Measurements from ENCODE around the gene FZD4. TPM values are rescaled to one million over a fixed set of nuclear protein-coding genes. Genes with fewer than 3 reads are reported as not detected.
"Not testable (repeated sequence)": the region's sequence is repeated elsewhere in the genome, so short reads cannot be mapped to it uniquely, and the experiment has no call there.

Gene FZD4
- total RNA-seq = 6.5 to 11.9 TPM (median 6.6 TPM) in 3 replicates
- long read RNA-seq, full-length matches to known transcripts = 3 of 4 reads
- long read RNA-seq, partial matches to known transcripts = 0 of 4 reads
- long read RNA-seq, other reads (novel, unspliced or antisense) = 1 of 4 reads

DNA sequence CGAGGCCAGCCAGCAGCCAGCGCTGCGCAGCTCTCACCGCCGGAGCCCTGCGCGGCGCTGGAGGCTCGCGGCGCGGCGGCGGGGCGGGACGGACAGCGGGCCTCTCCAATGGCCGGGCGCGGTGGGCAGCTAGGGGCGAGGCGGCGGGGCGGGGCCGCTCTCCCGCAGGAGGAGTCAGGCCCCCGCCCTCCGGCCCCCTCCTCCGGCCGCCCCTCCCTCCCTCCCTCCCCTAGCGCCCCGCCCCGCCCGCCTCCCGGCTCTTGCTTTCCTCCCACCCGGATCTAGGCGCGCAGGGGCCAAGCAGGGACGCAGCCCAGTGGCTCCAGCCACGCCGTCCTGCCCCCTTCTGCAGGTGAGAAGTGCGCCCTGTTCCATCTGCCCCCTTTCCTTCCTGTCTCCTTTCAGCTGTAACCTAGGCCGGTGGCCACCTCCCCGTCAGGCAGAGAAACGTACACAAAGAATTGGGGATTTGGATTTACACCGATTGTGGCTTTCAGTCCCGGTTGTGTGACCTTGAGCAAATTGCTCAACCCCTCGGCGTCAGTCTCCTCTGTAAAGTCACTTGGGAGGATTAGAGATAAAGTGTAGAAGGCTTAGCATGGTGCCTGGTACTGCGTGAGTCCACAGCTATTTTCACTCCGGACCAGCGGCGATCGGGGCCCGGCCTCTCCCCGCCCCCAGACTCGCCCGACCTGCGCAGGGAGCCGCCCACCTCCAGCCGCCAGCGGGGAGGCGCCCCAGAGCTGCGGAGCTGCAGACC lies at the start of gene FZD4:
TSS of gene FZD4 (minus strand) at position 35 of the 760 bp plus-strand sequence. CDS start 310 bp downstream, outside the sequence.
- Mint-ChIP-seq H3K4me1 (ENCODE audit: low read depth) (peaks cover 48% of the 10 kb centered on the region), H3K27ac (ENCODE audit: unreplicated experiment) (peak within 1 kb of the TSS; percentile 87), H3K36me3 (ENCODE audit: low read depth) (peaks cover 6% of the 10 kb centered on the region), H3K4me3 (ENCODE audit: unreplicated experiment) (peak within 1 kb of the TSS; percentile 93), H3K27me3 (ENCODE audit: low read depth) (no peaks in the 10 kb centered on the region), H3K9me3 (ENCODE audit: low read depth) (no peaks in the 10 kb centered on the region)
- peak; percentile 95 for DNase-seq (ENCODE audit: low spot score)
- TF ChIP-seq, protein P1, sequence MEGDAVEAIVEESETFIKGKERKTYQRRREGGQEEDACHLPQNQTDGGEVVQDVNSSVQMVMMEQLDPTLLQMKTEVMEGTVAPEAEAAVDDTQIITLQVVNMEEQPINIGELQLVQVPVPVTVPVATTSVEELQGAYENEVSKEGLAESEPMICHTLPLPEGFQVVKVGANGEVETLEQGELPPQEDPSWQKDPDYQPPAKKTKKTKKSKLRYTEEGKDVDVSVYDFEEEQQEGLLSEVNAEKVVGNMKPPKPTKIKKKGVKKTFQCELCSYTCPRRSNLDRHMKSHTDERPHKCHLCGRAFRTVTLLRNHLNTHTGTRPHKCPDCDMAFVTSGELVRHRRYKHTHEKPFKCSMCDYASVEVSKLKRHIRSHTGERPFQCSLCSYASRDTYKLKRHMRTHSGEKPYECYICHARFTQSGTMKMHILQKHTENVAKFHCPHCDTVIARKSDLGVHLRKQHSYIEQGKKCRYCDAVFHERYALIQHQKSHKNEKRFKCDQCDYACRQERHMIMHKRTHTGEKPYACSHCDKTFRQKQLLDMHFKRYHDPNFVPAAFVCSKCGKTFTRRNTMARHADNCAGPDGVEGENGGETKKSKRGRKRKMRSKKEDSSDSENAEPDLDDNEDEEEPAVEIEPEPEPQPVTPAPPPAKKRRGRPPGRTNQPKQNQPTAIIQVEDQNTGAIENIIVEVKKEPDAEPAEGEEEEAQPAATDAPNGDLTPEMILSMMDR (IDR thresholded peaks at IDR 0.05) = peak; percentile 63

DNA sequence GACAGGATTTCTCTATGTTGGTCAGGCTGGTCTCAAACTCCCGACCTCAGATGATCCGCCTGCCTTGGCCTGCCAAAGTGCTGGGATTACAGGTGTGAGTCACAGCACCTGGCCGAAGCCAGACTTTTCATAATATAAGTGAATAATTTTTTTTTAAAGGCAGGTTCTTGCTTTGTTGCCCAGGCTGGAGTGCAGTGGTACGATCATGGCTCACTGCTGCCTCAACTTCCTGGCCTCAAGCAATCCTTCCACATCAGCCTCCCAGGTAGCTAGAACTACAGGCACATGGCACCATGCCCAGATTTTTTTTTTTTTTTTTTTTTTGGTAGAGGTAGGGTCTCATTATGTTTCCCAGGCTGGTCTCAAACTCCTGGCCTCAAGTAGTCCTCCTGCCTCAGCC lies 49.1 kb upstream of the FZD4 start:
- H3K27me3 Mint-ChIP-seq (ENCODE audit: low read depth); H3K4me1 Mint-ChIP-seq (ENCODE audit: low read depth); H3K9me3 Mint-ChIP-seq (ENCODE audit: low read depth); H3K27ac Mint-ChIP-seq (ENCODE audit: unreplicated experiment); H3K36me3 Mint-ChIP-seq (ENCODE audit: low read depth); H3K4me3 Mint-ChIP-seq (ENCODE audit: unreplicated experiment); DNase-seq (ENCODE audit: low spot score): not testable (repeated sequence)

DNA sequence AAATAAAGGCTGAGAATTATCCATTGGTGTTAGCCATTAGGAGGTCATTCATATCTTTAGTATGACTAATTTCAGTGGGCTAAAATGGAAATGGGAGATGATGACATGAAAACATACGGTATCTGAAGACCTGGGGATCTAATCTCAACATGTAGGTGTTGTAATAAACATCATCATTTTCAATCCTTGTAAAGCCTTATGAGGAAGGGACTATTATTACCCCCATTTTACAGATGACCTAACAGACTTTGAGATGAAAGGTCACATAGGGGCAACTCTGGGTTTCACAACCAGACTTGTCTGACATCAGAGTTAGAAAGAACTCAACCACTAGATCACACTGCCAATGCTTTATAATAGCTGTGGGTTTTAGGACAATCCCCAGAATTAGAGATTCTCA lies 47.7 kb upstream of the FZD4 start:
- Mint-ChIP-seq H3K27me3 (ENCODE audit: low read depth) (no peaks in the 10 kb centered on the region), H3K27ac (ENCODE audit: unreplicated experiment) (no peak overlapping the region), H3K36me3 (ENCODE audit: low read depth) (no peaks in the 10 kb centered on the region), H3K9me3 (ENCODE audit: low read depth) (no peaks in the 10 kb centered on the region), H3K4me1 (ENCODE audit: low read depth) (peaks cover 8% of the 10 kb centered on the region), H3K4me3 (ENCODE audit: unreplicated experiment) (no peak overlapping the region)
- no peak for DNase-seq (ENCODE audit: low spot score)
- TF ChIP-seq, protein P1 (IDR thresholded peaks at IDR 0.05) = no peak

DNA sequence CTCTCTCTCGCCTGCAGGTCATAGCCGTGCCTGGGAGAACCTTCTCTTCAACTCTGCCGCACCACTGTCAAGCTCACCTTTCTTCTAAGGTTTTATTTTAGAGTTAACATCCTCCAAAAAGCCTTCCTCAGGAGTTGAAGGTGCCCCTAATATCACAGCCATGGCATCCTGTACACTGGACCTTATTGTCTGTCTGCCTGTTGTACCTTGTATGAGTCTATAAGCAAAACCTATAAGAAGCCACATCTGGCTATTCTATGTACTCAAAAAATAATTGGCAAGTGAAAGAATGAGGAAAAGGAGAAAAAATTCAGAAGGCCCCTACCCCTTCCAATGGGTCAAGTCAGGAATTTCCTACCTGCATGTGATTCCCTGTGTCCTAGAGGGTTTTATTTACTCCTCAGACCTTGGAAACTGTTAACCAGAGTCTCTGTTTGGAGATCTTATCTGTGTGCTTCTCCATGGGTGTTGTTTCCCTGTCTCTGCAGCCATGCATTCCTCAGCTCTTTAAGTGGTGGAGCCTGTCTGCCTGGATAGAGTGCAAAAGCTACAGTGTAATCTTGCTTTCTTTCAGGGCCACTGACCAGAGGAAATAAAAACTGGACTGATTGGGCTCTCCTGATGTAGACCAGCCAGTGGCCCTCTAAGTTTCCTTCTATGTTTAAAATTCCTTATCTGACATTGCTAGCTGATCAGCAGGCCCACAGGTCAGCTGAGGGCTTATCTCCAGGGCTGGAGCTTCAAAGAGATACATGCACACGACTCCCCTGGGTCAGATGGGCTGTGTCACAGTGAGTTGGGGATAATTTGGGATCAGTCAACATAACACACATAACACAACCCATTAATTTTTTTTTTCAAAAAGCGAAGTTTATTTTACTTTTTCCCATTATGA lies 44.9 kb upstream of the FZD4 start:
- TF ChIP-seq, protein P1 (IDR thresholded peaks at IDR 0.05) = no peak
- no peak overlapping the region for H3K27ac Mint-ChIP-seq (ENCODE audit: unreplicated experiment)
- H3K4me1 Mint-ChIP-seq (ENCODE audit: low read depth) = peaks cover 8% of the 10 kb centered on the region
- no peak overlapping the region for H3K4me3 Mint-ChIP-seq (ENCODE audit: unreplicated experiment)
- no peak for DNase-seq (ENCODE audit: low spot score)
- H3K36me3 Mint-ChIP-seq (ENCODE audit: low read depth) = no peaks in the 10 kb centered on the region
- no peaks in the 10 kb centered on the region for H3K9me3 Mint-ChIP-seq (ENCODE audit: low read depth)
- H3K27me3 Mint-ChIP-seq (ENCODE audit: low read depth) = no peaks in the 10 kb centered on the region

DNA sequence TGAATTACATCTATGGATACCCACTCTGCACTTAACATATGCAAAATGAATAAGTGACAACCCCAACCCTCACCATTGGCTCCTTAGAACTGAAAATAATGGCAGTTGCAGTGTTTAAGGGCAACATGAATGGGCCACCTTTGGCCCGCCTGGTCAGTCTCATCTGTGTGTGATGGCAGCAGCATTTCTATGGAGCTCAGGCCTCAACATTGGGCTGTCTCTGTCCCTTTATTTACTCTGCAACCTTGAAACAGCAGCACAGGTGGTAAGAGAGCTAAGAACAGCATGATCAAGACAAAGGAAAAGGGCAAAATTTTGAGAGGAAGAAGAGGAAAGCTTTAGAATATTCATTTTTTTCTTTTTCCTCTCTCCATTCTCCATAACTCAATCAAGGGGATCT lies 44.2 kb upstream of the FZD4 start:
- TF ChIP-seq, protein P1 (IDR thresholded peaks at IDR 0.05) = no peak
- H3K27ac Mint-ChIP-seq (ENCODE audit: unreplicated experiment) = no peak overlapping the region

More for the DNA sequence above, 44.2 kb upstream of the FZD4 start:
- no peaks in the 10 kb centered on the region for H3K36me3 Mint-ChIP-seq (ENCODE audit: low read depth)
- H3K4me3 Mint-ChIP-seq (ENCODE audit: unreplicated experiment) = no peak overlapping the region
- no peak for DNase-seq (ENCODE audit: low spot score)
- no peaks in the 10 kb centered on the region for H3K27me3 Mint-ChIP-seq (ENCODE audit: low read depth)
- H3K4me1 Mint-ChIP-seq (ENCODE audit: low read depth) = peaks cover 8% of the 10 kb centered on the region
- H3K9me3 Mint-ChIP-seq (ENCODE audit: low read depth) = no peaks in the 10 kb centered on the region
